Heart right ventricle (tissue), 16 donors: ENCODE data around the gene ZNF615. TPM values are rescaled to one million over a fixed set of nuclear protein-coding genes. Genes with fewer than 3 reads are reported as not detected.
"Not testable (repeated sequence)": the region's sequence is repeated elsewhere in the genome, so short reads cannot be mapped to it uniquely, and the experiment has no call there.

Experiments used
- ATAC-seq, 8 donors: fragments of 200-7000 bp; cut with Tn5 transposase; one replicate each; pipeline ENCODE4 v1.9.1; 2020; ENCODE audit warnings: mild to moderate bottlenecking in 8 of 8, moderate library complexity in 8 of 8, moderate number of reproducible peaks in 1 of 8
- DNase-seq, 2 donors: peaks; one replicate each; pipeline ENCODE4 v3.0.0-alpha.2; 2020
- H3K27ac ChIP-seq, 10 donors: fragments of 200-600 bp; sonication (generic) in 2 of 10; one replicate each; pipeline versions ENCODE4 v1.5.0 to v1.8.0; 2020 to 2022; ENCODE audit warnings: mild to moderate bottlenecking in 3 of 10
- H3K27me3 ChIP-seq, 7 donors: fragments of 200-600 bp; one replicate each; pipeline ENCODE4 v1.8.0; 2021 to 2022; ENCODE audit warnings: mild to moderate bottlenecking in 2 of 7
- H3K36me3 ChIP-seq, 9 donors: fragments of 200-600 bp; sonication (generic) in 1 of 9; one replicate each; pipeline versions ENCODE4 v1.5.0 to v1.8.0; 2020 to 2022; ENCODE audit warnings: mild to moderate bottlenecking in 2 of 9
- H3K4me1 ChIP-seq, 9 donors: fragments of 200-600 bp; sonication (generic) in 1 of 9; one replicate each; pipeline versions ENCODE4 v1.5.0 to v1.8.0; 2020 to 2022; ENCODE audit warnings: mild to moderate bottlenecking in 4 of 9
- H3K4me3 ChIP-seq, 10 donors: fragments of 200-600 bp; sonication (generic) in 2 of 10; one replicate each; pipeline versions ENCODE4 v1.5.0 to v1.8.0; 2020 to 2022; ENCODE audit warnings: mild to moderate bottlenecking in 7 of 10, moderate library complexity in 2 of 10
- H3K9me3 ChIP-seq, 11 donors: fragments of 200-600 bp in 10 of 11; sonication (generic) in 2 of 11; one replicate each; pipeline versions ENCODE4 v1.5.0 to v1.8.0; 2013 to 2022; ENCODE audit warnings: mild to moderate bottlenecking in 2 of 11, control low read depth in 1 of 11, moderate library complexity in 1 of 11
- WGBS, 2 donors: extraction: QIAGEN DNeasy Blood & Tissue Kit; methylation state at CpG; one replicate each; pipeline ENCODE4 v1.1.7; 2013; ENCODE audit warnings: inconsistent platforms in 1 of 2; 5-methylcytosine and 5-hydroxymethylcytosine counted together
- intact Hi-C, 10 donors: fragments of 100-400 bp; cut with DNase I; formaldehyde crosslinking; loops; one replicate each; pipeline versions ENCODE4 v1.11.1 to v1.14.2; 2022
- polyA plus RNA-seq, 2 donors: library from polyadenylated mRNA; stranded (reverse); fragments of 200-250 nt; gene quantifications; one replicate each; pipeline ENCODE4 v1.2.3, GENCODE V29; 2013
- total RNA-seq, 10 donors: library from RNA; stranded (reverse); fragmentation: NEBNext Ultra II Directional in 3 of 10; extraction: Animal tissue kit (Norgen Biotek cat#: 25700) in 3 of 10; gene quantifications; one replicate each; pipeline versions ENCODE4 v1.2.1 to v1.2.4, GENCODE V29; 2021 to 2023
- TF ChIP-seq, protein P1 (sequence below), 9 donors: fragments of 200-600 bp; sonication (generic) in 2 of 9; IDR thresholded peaks; one replicate each; pipeline versions ENCODE4 v1.5.0 to v1.8.0; 2021 to 2022; ENCODE audit warnings: antibody characterized with exemption in 9 of 9, mild to moderate bottlenecking in 5 of 9, moderate library complexity in 1 of 9
- donor health status: Arrhythmogenic right ventricular cardiomyopathy.
- donor health status: ischemic (EF 13 %, LVEDD 7.1; RV severe dilation, severe dysfunction).
- donor health status: healthy with polysubstance abuse.
- donor health status: DM: no; HTN: yes; CAD: no.
- donor health status: DM: no; HTN: no; CAD: no.
- donor health status: ischemic (EF 25% LVEDD 6.9; RV normal size, moderate dysfunction).
- donor health status: ischemic (EF 25% LVEDD 5.7; RV mildly dilated, moderate dysfunction).
- donor health status: healthy.
- donor health status: DM: yes; HTN: yes; CAD: no.
- donor health status: Ischemic cardiomyopathy.
- donor health status: ischemic (EF 35%, LVEDD 5.7; RV mildly dilated, moderate dysfunction).
- donor health status: nonischemic (EF 11% LVEDD 7.7; RV severe dilation, severe dysfunction).
- donor health status: DM: yes; HTN: yes; CAD: no.
- donor health status: PGD.
- donor health status: ischemic (EF 29% LVEDD 5.4; RV normal size, mild dysfunction).
- donor health status: nonischemic (EF 23%, LVEDD 6.1; RV moderate dilation, normal function).

The ZNF615 gene
- total and polyA plus RNA-seq, 12 donors, result 2.6 to 13.7 (median 9.7) TPM

GRCh38 chr19:51971624-51972023 is 36.4 kb downstream of the ZNF615 start:
- peaks cover 2 to 100% (median 88%) of the 10 kb centered on the region in 11 donors for H3K9me3 ChIP-seq
- H3K27me3 ChIP-seq, result no peaks in the 10 kb centered on the region
- intact Hi-C loops, result loop anchor here in 1 of 10 donors (10.0 kb wide), 1 partner anchor 143 kb away; no protein-coding TSS in a partner anchor
- H3K4me1 ChIP-seq, result no peaks in the 10 kb centered on the region
- H3K27ac ChIP-seq, result no peak overlapping the region
- no peak for ATAC-seq
- TF ChIP-seq, protein P1, sequence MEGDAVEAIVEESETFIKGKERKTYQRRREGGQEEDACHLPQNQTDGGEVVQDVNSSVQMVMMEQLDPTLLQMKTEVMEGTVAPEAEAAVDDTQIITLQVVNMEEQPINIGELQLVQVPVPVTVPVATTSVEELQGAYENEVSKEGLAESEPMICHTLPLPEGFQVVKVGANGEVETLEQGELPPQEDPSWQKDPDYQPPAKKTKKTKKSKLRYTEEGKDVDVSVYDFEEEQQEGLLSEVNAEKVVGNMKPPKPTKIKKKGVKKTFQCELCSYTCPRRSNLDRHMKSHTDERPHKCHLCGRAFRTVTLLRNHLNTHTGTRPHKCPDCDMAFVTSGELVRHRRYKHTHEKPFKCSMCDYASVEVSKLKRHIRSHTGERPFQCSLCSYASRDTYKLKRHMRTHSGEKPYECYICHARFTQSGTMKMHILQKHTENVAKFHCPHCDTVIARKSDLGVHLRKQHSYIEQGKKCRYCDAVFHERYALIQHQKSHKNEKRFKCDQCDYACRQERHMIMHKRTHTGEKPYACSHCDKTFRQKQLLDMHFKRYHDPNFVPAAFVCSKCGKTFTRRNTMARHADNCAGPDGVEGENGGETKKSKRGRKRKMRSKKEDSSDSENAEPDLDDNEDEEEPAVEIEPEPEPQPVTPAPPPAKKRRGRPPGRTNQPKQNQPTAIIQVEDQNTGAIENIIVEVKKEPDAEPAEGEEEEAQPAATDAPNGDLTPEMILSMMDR (IDR thresholded peaks at IDR 0.05), result no peak
- H3K4me3 ChIP-seq, result no peak overlapping the region
- no peak for DNase-seq
- 97 to 98% methylated on average over 4 of the region's 4 CpGs for WGBS, 2 donors
- H3K36me3 ChIP-seq, result peaks cover 25 to 100% (median 81%) of the 10 kb centered on the region in 9 donors

GRCh38 chr19:51970718-51971117 is 37.3 kb downstream of the ZNF615 start:
- 96 to 100% methylated on average over 1 of the region's 1 CpG for WGBS, 2 donors
- intact Hi-C loops, result loop anchor here in 1 of 10 donors (10.0 kb wide), 1 partner anchor 144 kb away; no protein-coding TSS in a partner anchor
- no peak overlapping the region for H3K4me3 ChIP-seq
- ATAC-seq (no peak), DNase-seq (no peak)
- H3K4me1 ChIP-seq, result no peaks in the 10 kb centered on the region
- H3K27ac ChIP-seq, result no peak overlapping the region
- peaks cover 2 to 100% (median 91%) of the 10 kb centered on the region in 11 donors for H3K9me3 ChIP-seq
- H3K27me3 ChIP-seq, result no peaks in the 10 kb centered on the region
- peaks cover 29 to 100% (median 90%) of the 10 kb centered on the region in 9 donors for H3K36me3 ChIP-seq
- TF ChIP-seq, protein P1 (IDR thresholded peaks at IDR 0.05), result no peak

- TF ChIP-seq, protein P1 (IDR thresholded peaks at IDR 0.05), result no peak
- H3K27me3 ChIP-seq, result no peaks in the 10 kb centered on the region
- intact Hi-C loops, result no loop called here
- no peak overlapping the region for H3K4me3 ChIP-seq
- 96 to 98% methylated on average over 5 of the region's 5 CpGs for WGBS, 2 donors
- DNase-seq (no peak), ATAC-seq (no peak)
- peaks cover 0 to 9% (median 1%) of the 10 kb centered on the region in 9 donors for H3K4me1 ChIP-seq
- H3K36me3 ChIP-seq, result peaks cover 13 to 91% (median 76%) of the 10 kb centered on the region in 9 donors
- no peak overlapping the region for H3K27ac ChIP-seq
- peaks cover 0 to 100% (median 87%) of the 10 kb centered on the region in 11 donors for H3K9me3 ChIP-seq
Observed at GRCh38 chr19:51965583-51965982, 42.4 kb downstream of the ZNF615 start.

DNA sequence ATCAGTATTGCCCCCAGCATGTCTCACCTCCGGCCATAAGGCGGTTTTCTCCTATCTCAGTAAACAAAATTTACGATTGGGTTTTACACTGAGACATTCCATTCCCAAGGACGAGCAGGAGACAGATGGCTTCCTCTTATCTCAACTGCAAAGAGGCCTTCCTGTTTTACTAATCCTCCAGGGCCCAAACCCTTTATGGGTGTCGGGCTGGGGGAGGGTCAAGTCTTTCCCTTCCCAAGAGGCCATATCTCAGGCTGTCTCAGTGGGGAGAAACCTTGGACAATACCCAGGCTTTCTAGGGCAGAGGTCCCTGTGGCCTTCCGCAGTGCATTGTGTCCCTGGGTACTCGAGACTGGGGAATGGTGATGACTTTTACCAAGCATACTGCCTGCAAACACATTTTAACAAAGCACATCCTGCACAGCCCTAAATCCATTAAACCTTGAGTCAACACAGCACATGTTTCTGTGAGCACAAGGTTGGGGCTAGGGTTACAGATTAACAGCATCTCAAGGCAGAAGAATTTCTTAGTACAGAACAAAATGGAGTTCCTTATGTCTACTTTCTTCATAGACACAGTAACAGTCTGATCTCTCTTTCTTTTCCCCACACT is 47.3 kb downstream of the ZNF615 start:
- H3K27ac ChIP-seq, intact Hi-C loops, ATAC-seq, H3K4me3 ChIP-seq, H3K27me3 ChIP-seq: not testable (repeated sequence)
- Histone ChIP-seq H3K9me3 (peaks cover 0 to 100% (median 40%) of the 10 kb centered on the region in 11 donors), H3K4me1 (peaks cover 0 to 22% (median 4%) of the 10 kb centered on the region in 9 donors), H3K36me3 (peaks cover under 1 to 43% (median 28%) of the 10 kb centered on the region in 9 donors)
- peak in 1 of 2 donors; percentile 7 for DNase-seq
- WGBS, 2 donors, result 27 to 33% methylated on average over 7 of the region's 7 CpGs

- intact Hi-C loops, result no loop called here
- peaks cover 0 to 100% (median 30%) of the 10 kb centered on the region in 11 donors for H3K9me3 ChIP-seq
- no peaks in the 10 kb centered on the region for H3K27me3 ChIP-seq
- ATAC-seq (peak in 1 of 8 donors; percentile 49), DNase-seq (no peak)
- WGBS, 2 donors, result 75 to 79% methylated on average over 4 of the region's 4 CpGs
- H3K36me3 ChIP-seq, result peaks cover 0 to 33% (median 19%) of the 10 kb centered on the region in 9 donors
- TF ChIP-seq, protein P1 (IDR thresholded peaks at IDR 0.05), result no peak
- no peak overlapping the region for H3K4me3 ChIP-seq
- peak overlapping the region in 1 of 10 donors; percentile 28 for H3K27ac ChIP-seq
- peaks cover 0 to 22% (median 4%) of the 10 kb centered on the region in 9 donors for H3K4me1 ChIP-seq
Observed at GRCh38 chr19:51959791-51960190, 48.2 kb downstream of the ZNF615 start.

DNA sequence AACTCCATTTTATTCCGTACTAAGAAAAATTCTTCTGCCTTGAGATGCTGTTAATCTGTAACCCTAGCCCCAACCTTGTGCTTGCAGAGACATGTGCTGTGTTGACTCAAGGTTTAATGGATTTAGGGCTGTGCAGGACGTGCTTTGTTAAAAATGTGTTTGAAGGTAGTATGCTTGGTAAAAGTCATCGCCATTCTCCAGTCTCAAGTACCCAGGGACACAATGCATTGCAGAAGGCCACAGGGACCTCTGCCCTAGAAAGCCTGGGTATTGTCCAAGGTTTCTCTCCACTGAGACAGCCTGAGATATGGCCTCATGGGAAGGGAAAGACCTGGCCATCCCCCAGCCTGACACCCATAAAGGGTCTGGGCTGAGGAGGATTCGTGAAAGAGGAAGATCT is 50.2 kb downstream of the ZNF615 start:
- intact Hi-C loops, DNase-seq, H3K4me3 ChIP-seq, ATAC-seq, H3K27ac ChIP-seq, H3K27me3 ChIP-seq: not testable (repeated sequence)
- WGBS, 2 donors, result 79 to 81% methylated on average over 4 of the region's 4 CpGs
- Histone ChIP-seq H3K9me3 (peaks cover 0 to 95% (median 11%) of the 10 kb centered on the region in 11 donors), H3K4me1 (peaks cover 0 to 22% (median 4%) of the 10 kb centered on the region in 9 donors), H3K36me3 (peaks cover 0 to 14% (median 4%) of the 10 kb centered on the region in 9 donors)
